ENCODE results near the gene PPM1B.
A peak's percentile ranks its signal among the peaks of the same experiment; 100 is the strongest.
"Not testable (repeated sequence)": the region's sequence is repeated elsewhere in the genome, so short reads cannot be mapped to it uniquely, and the experiment has no call there.

PPM1B gene

DNA sequence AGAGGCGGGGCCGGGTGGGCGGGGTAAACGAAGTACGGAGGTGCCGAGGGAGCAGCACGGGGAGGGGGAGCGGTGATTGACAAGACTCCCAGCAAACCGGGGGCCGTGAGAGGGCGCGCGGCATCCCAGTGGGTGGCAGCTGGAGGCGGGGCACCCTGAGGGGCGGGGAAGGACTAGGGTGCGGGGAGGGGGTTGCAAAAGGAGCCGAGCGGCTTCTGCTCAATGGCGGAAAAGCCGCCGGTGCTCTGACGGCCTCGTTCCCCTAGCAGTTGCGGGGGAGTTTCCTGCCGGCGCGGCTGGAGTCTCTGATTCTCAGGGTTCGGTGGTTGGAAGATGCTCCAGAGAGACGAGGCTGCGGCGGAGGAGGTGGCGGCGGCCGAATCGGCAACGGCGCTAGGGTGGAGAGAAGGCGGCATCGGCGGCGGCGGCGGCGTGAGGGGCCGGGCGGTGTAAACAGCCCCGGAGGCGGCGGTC, at the start of gene PPM1B:
Gene PPM1B (plus strand): TSS at position 195 of the 474 bp plus-strand sequence. CDS start 32,325 bp downstream, outside the sequence.
- DNase-seq, result peak; percentile 100

GRCh38 chr2:44119878-44120277, 48.8 kb upstream of the PPM1B start:
- DNase-seq, result no peak

DNA sequence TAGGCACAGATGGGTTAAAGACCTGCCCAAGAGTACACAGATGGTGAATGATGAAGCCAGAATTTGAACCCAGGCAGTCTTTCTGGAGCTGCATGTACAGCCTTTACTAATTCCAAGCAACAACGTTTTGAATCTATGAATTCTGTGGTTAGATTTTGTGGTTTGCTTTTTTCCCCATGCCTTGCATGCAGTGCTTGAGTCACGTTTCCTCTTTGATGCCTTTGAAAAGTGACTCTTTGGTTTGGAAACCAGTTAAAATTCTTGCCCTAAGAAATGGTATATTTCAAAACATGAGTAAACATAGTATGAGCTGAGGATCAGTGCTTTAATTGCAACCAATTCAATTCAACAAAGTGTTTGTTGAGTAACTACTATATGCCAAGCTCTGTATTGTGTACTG, 48.2 kb upstream of the PPM1B start:
- peak; percentile 37 for DNase-seq

DNA sequence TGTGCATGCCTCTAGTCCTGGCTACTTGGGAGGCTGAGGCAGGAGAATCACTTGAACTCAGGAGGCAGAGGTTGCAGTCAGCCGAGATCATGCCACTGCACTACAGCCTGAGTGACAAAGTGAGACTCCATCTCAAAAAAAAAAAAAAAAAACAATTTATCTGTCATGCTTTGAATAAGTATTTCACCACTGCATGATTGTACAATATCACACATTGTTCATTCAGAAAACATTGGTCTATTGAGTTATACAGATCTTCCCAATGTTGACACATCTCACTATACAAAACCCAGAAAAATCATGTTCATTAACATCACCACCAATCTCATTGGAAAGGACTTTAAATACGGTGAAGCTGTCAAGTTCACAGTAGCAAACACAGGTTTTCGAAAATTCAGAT, 46.8 kb upstream of the PPM1B start:
- no peak for DNase-seq

DNA sequence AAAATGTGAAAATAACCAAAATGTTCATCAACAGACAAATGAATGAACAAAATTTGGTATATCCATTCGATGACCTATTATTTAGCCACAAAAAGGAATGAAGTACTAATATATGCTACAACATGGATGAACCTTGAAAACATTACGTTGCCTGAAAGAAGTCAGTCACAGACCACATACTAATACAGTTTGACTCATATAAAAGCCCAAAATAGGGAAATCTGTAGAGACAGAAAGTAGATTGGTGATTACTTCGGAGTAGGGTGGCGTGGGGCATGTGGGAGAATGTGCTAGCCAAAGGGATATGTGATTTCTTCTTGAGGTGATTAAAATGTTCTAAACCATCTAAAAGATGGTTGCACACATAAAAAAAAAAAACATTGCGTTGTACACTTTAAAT, 44.2 kb upstream of the PPM1B start:
- DNase-seq, result no peak

DNA sequence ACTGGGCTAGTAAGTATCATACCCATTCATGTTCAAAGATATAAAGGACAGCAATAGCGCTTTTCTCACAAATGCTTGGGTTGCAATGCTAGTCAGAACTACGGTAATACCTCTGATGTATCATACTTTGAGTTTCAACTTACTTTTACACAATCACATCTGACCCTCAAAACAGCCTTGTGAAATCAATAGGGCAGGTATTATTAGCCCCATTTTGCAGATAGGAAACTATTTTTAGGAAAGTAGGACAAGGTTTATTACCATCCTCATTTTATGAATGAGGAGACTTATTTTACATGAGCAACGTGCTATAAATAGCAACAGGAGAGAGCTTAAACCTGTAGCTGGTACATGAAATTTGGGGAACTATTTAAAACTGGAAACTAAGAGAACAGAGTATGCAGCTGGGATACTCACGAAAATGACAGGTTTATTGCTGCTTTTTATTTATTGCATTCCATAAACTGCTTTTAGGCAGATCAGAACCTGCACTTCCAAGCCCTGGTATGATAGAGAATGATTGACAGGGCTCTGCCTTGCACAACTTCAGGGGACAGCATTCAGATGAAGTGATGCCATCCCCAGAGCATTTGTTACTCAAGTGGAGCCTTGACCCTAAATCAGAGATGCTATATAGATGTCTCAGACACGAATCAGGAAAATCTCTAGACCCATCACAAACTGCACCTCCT, 42.4 kb upstream of the PPM1B start:
- DNase-seq, result no peak

DNA sequence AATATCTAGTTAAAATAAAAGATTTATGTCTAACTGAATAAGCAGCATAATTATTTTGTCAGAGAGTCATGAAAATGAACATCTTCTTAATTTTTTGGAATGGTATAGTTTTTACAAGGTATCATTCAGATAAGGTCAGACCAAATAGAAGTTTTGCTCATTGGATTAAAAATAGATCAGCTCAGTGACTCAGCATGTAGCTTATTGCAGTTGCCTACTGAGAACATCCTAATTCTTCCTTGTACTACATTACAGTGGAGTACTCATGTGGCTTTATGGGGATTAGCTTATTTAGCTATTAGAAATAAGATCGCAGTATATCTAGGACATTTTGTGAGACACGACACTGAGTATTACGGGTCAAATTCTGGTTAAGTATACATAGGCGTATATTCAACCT, 38.2 kb upstream of the PPM1B start:
- no peak for DNase-seq

DNA sequence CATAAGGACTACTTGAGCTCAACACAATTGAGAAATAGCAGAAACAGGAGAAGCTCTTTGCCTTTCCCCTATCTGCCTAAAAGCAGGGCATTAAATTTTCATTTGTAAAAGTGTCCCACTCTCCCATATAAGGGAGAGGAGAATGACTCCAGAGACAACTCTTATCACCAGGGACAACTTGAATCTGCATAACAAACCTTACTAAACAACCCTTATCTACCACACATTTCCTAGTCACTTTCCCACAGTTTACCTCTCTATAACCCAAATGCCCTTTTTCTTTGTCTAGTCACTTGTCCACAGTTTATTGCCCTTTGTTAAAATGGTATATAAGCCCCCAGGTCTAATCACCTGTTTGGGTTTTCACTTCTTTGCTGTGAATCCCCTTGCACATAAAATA, 37.5 kb upstream of the PPM1B start:
- DNase-seq, result no peak

GRCh38 chr2:44133602-44134001, 35.1 kb upstream of the PPM1B start:
- not testable (repeated sequence) for DNase-seq

DNA sequence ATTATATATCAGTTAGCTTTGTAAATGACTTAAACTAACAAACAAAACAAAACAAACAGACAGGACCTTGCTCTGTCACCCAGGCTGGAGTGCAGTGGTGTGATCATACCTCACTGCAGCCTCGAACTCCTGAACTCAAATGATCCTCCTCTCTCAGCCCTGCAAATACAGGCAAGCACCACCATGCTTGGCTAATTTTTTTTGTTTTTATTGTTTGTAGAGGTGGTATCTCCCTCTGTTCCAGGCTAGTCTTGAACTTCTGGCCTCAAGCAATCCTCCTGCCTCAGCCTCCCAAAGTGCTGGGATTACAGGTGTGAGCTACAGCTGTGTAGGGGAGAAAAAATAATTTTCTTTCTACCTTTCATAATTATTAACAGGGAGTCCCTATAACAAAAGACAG, 33.8 kb upstream of the PPM1B start:
- no peak for DNase-seq

DNA sequence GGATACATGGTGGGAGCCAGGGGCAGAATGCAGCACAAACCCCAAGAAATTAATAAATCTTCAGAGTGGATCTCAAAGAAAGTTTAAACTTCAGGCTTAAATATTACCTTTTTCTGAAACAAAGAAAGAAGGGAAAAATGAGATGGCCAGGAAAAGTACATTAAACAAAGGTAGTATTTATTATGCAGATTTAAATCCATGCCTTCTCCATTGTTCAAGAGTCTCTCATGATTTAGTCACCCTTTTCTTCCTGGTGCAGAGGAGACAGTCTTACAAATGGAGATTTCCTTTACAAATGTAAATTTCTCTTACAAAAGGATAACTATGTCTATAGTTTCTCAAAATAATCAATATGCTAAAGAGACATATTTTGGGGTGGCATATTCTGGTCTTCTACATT, 33.4 kb upstream of the PPM1B start:
- no peak for DNase-seq

DNA sequence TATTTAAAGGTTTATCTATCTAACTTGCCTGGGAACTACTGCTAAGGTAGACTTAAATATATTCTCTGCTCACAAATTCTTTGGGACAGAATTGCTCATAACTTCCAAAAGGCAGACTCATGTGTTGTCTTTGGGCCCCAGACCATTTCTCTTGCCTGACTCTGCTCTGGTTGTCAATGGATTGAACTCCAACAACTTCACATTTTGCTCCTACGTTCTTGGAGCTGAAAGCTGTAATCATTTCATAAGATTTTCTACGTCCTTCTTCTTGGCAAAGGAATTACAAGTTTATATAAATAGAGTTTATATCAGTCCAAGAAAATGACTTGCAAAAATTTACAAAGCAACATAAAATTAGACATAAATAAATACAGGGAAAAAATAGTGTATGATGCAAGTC, 32.9 kb upstream of the PPM1B start:
- no peak for DNase-seq

GRCh38 chr2:44136252-44136651, 32.4 kb upstream of the PPM1B start:
- DNase-seq, result no peak

DNA sequence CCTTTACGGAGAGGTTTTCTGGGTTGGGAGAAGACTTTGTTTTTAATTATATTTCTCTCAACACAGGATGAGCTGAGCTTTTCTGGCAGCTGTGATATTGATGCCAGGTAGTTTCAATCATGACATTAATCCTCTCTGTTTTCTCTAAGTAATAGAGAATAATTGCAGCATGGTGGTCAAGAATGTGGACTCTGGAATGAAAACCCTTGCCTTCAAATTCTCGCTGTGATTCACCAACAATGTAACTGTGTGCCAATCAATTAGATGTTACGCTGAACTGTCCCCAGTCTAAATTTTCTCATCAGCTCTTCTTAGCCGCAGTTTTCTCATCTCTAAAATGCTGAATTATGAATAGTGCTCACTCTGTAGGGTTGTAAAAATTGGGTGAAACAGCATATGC, 31.6 kb upstream of the PPM1B start:
- DNase-seq, result no peak

DNA sequence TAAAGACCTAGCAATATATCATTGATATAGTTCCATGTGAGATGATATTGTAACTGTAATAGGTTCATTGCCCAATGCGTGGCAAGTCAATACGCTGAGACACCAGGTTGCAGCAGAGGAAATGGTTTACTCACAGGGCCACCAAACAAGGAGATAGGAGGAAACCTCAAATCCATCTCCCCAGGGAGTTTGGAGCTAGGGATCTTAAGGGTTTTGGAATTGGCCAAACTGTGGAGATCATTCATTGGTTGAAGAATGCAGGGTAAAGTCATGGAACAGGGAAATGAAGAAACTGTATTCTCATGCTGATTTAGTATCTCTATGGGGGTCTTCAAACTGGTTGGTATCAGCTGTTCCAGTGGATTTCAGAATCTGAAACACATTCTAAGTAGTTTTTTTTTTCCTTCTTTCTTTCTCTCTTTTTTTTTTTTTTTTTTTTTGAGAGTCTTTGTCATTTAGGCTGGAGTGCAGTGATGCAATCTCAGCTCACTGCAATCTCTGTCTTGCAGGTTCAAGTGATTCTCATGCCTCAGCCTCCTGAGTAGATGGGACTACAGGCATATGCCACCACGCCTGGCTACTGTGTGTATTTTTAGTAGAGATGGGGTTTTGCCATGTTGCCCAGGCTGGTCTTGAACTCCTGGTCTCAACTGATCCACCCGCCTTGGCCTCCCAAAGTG, 30.7 kb upstream of the PPM1B start:
- DNase-seq, result no peak

DNA sequence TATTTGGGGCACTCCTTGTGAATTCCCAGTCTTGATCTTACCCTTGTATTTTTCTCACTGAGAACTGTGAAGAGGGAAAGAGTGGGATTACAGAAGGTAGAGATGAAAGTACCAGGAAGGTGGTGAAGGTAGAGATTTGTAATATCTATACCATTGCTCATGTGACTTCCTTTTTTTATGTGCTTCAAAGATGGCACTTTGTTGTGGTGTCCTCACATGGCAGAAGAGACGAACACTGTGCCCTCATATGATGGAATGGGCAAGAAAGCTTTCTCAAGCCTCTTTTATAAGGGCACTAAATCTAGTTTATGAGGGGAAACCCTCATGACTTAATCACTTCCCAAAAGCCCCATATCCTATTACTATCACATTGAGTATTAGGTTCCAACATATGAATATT, 28.9 kb upstream of the PPM1B start:
- no peak for DNase-seq

DNA sequence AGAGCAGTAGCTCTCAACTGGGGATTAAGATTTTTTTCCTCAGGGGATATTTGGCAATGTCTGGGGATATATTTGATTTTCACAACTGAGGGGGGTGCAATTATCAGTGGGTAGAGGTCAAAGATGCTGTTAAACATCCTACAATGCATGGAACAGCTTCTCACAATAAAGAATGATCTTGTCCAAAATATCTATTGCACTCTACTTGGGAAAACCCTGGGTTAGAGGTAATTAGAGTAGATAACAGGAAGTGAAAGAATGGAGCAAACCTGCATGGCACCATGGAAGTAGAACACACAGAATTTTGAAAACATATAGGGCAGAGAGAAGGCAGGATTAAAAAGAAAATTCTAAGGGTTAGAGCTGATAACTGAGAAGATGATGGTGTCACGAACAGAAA, 26.4 kb upstream of the PPM1B start:
- DNase-seq, result no peak

DNA sequence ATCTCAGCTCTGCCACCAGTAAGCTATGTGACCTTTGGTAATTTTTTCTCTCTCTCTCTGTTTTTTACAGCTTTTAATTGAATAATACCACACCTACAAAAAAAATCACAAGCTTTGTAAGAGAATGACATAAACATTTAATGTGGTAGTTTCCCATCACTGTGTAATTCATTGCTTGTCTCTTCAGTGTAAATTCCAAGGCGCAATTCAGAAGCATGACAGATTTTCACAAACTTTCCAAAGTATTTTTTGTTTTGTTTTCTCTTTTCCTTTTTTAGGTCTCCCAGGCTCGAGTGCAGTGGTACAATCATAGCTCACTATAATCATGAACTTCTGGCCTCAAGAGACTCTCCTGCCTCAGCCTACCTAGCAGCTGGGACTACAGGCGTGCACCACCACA, 25.0 kb upstream of the PPM1B start:
- DNase-seq, result no peak

DNA sequence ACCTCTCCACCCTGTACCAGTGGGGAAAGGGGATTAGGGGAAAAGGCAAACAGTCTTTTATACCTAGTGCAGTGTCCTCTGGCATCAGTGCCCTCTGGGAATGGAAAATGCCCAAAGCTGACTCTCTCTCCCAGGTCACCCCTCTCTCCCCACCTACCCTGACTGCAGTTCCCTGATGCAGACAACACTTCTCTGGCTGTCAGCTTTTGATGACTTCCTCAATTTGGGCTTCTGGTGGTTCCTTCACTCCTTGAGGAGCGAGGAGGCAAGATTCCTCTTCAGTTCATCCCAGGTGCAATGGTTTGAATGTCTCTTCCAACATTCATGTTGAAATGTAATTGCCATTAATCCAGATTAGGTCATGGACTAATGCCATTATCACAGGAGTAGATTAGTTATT, 19.7 kb upstream of the PPM1B start:
- no peak for DNase-seq

- no peak for DNase-seq
Measured at GRCh38 chr2:44150473-44150872, 18.2 kb upstream of the PPM1B start.

- DNase-seq, result no peak
Measured at GRCh38 chr2:44152865-44153669, 15.6 kb upstream of the PPM1B start.

GRCh38 chr2:44155666-44156446, 12.8 kb upstream of the PPM1B start:
- no peak for DNase-seq

DNA sequence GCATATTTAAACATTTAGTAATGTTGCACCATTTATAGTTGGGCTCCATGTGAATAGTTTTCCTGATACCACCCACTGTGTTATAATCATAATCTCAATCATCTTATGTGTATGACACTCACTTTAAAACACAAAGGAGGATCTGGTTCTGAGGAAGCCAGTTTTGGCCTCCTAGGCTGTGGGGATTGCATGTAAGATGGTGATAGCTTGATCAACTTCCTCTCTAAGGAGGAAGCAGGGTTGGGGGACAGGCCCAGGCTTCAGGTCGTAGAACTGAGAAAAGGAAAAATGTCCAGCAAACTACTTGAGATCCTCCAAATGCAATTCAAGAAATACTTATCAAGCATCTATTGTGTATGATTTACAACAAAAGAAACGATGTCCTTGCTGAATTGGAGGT, 4.9 kb upstream of the PPM1B start:
- DNase-seq, result no peak

Measured in stimulated activated CD4-positive, alpha-beta T cell treated with anti-CD3 and anti-CD28 coated beads, Interleukin-1b, Interleukin-23, amount 100 ng/mL, for 48 hours (primary cell).